Measurements from ENCODE around the gene TRPM3. TPM values are rescaled to one million over a fixed set of nuclear protein-coding genes. Genes with fewer than 3 reads are reported as not detected.

TRPM3 gene
- total RNA-seq, 3 donors from 2014 or later (not counting 1 experiment from before 2014, with no cell fraction given) = not detected

DNA sequence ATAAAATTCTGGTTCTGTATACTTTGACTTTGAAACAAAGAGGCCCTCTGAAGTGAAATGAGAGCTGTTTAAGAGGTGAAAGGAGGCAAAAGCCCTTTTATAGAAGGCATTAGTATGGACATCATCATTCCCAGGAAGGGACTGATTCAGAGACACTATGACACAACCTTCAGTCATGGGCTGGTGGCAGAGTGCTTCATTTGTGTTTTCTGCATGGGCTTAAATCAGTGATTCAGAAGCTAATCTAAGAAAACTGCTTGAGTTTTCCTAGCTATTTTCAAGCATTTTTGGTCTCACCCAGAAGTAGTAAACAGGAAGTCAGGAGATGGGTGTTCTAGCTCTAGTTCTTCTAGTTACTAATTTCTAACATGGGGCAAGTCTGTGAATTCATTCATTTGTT lies 288.9 kb downstream of the TRPM3 start:
- Mint-ChIP-seq H3K36me3 (no peaks in the 10 kb centered on the region), H3K27me3 (ENCODE audit: low read depth in 2 of 2) (no peaks in the 10 kb centered on the region), H3K9me3 (no peaks in the 10 kb centered on the region), H3K27ac (no peak overlapping the region), H3K4me3 (no peak overlapping the region), H3K4me1 (no peaks in the 10 kb centered on the region)
- intact Hi-C loops (cut with micrococcal nuclease) = no loop called here
- TF ChIP-seq, protein P1, sequence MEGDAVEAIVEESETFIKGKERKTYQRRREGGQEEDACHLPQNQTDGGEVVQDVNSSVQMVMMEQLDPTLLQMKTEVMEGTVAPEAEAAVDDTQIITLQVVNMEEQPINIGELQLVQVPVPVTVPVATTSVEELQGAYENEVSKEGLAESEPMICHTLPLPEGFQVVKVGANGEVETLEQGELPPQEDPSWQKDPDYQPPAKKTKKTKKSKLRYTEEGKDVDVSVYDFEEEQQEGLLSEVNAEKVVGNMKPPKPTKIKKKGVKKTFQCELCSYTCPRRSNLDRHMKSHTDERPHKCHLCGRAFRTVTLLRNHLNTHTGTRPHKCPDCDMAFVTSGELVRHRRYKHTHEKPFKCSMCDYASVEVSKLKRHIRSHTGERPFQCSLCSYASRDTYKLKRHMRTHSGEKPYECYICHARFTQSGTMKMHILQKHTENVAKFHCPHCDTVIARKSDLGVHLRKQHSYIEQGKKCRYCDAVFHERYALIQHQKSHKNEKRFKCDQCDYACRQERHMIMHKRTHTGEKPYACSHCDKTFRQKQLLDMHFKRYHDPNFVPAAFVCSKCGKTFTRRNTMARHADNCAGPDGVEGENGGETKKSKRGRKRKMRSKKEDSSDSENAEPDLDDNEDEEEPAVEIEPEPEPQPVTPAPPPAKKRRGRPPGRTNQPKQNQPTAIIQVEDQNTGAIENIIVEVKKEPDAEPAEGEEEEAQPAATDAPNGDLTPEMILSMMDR (IDR thresholded peaks at IDR 0.05) = no peak
- no peak overlapping the region for H3K27ac ChIP-seq (ENCODE audit: low read length)
- no peak overlapping the region for H3K4me3 ChIP-seq (ENCODE audit: low read length)
- H3K27me3 ChIP-seq (ENCODE audit: control insufficient read depth, insufficient read depth, low read length) = no peaks in the 10 kb centered on the region
- no peak for ATAC-seq
- DNase-seq = no peak
- H3K4me1 ChIP-seq (ENCODE audit: control insufficient read depth, insufficient read depth, low read length) = no peaks in the 10 kb centered on the region
- H3K36me3 ChIP-seq (ENCODE audit: control insufficient read depth, insufficient read depth, low read length) = no peaks in the 10 kb centered on the region
- no peaks in the 10 kb centered on the region for H3K9me3 ChIP-seq (ENCODE audit: control insufficient read depth, insufficient read depth, low read length)

DNA sequence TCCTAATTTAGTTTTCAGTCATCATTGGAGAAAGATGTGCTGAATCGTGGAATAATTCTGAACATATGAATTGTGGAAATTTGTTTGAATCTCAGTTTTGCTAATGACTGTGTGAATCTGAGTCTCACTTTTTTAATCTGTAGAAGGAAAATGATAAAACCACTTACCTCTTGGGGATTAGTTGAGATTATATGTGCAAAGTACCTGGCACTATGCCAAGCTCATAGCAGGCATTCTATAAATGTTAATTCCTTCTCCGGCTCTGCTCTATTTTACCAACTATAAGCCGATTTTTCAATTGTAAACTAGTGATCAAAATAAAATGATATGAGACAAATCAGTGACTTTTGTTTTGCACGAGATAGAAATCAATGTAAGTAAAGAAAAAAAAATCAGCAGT lies 290.8 kb downstream of the TRPM3 start:
- Histone ChIP-seq H3K9me3 (ENCODE audit: control insufficient read depth, insufficient read depth, low read length) (no peaks in the 10 kb centered on the region), H3K4me1 (ENCODE audit: control insufficient read depth, insufficient read depth, low read length) (no peaks in the 10 kb centered on the region), H3K27ac (ENCODE audit: low read length) (no peak overlapping the region), H3K4me3 (ENCODE audit: low read length) (no peak overlapping the region), H3K27me3 (ENCODE audit: control insufficient read depth, insufficient read depth, low read length) (no peaks in the 10 kb centered on the region), H3K36me3 (ENCODE audit: control insufficient read depth, insufficient read depth, low read length) (no peaks in the 10 kb centered on the region)
- Mint-ChIP-seq H3K4me1 (no peaks in the 10 kb centered on the region), H3K27ac (no peak overlapping the region), H3K9me3 (no peaks in the 10 kb centered on the region), H3K36me3 (no peaks in the 10 kb centered on the region), H3K27me3 (ENCODE audit: low read depth in 2 of 2) (peaks cover 0 to 3% of the 10 kb centered on the region in 2 donors), H3K4me3 (no peak overlapping the region)
- no peak for DNase-seq
- WGBS (ENCODE audit: insufficient coverage) = 84% methylated on average over 3 of the region's 4 CpGs
- intact Hi-C loops (cut with micrococcal nuclease) = no loop called here
- no peak for ATAC-seq
- TF ChIP-seq, protein P1 (IDR thresholded peaks at IDR 0.05) = no peak

DNA sequence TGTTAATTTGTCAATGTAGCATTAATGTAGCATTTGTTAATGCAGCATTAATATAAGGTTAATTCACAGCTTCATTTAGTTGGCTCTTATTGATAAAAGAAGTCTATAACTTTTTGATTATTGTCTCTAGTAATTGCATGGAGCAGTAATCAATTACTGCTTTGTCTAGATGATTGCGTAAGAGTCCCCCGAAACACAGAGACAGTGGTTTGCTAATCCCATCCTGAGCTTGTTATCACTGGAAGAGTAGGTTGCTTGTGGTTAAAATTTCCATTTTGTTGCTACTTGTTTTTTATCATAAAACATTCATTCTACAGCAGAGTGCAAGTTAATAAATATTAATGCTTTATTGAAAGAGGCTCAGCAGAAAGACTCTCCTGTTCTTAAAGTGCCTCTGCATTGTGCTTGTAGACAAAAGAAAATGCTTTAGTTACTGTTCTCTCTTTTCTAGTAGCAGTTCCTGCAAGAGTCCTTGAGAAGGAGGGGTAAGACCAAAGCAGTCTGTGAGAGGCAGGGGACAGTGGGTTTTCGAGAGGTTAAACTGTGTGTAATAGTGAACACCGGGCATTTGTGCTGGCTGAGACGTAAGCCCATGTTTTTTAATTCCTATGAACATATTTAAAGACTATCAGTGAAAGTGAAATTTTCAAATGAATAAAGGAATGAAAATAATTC lies 291.7 kb downstream of the TRPM3 start:
- TF ChIP-seq, protein P1 (IDR thresholded peaks at IDR 0.05) = no peak
- no peaks in the 10 kb centered on the region for H3K4me1 ChIP-seq (ENCODE audit: control insufficient read depth, insufficient read depth, low read length)
- H3K4me3 Mint-ChIP-seq = no peak overlapping the region
- H3K27me3 ChIP-seq (ENCODE audit: control insufficient read depth, insufficient read depth, low read length) = no peaks in the 10 kb centered on the region
- no peaks in the 10 kb centered on the region for H3K9me3 ChIP-seq (ENCODE audit: control insufficient read depth, insufficient read depth, low read length)
- H3K9me3 Mint-ChIP-seq = no peaks in the 10 kb centered on the region
- 83% methylated on average over 4 of the region's 5 CpGs for WGBS (ENCODE audit: insufficient coverage)
- DNase-seq (no peak), ATAC-seq (no peak)
- no peak overlapping the region for H3K4me3 ChIP-seq (ENCODE audit: low read length)
- intact Hi-C loops (cut with micrococcal nuclease) = no loop called here
- H3K27me3 Mint-ChIP-seq (ENCODE audit: low read depth in 2 of 2) = peaks cover 0 to 3% of the 10 kb centered on the region in 2 donors
- H3K27ac ChIP-seq (ENCODE audit: low read length) = no peak overlapping the region
- no peaks in the 10 kb centered on the region for H3K36me3 Mint-ChIP-seq
- no peak overlapping the region for H3K27ac Mint-ChIP-seq
- no peaks in the 10 kb centered on the region for H3K36me3 ChIP-seq (ENCODE audit: control insufficient read depth, insufficient read depth, low read length)
- H3K4me1 Mint-ChIP-seq = no peaks in the 10 kb centered on the region

DNA sequence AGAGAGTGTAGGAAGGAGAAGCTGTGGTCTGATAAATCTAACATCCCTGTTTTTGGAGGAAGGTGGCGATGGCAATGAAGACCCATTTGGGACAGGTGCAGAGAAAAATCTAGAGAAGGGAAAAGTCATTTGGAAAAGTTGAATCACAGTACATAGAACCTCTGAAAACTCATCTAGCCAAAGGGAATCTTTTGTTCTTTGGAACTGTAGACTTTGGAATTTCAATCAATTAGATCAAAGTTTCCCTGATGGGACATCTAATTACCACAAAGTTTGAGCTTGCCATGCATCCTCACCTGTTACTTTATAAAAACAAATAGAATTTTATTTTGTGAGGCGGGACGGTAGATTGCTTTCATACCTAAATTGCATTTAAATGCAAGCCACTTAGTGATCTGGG lies 294.9 kb downstream of the TRPM3 start:
- intact Hi-C loops (cut with micrococcal nuclease) = no loop called here

More for the DNA sequence above, 294.9 kb downstream of the TRPM3 start:
- Mint-ChIP-seq H3K9me3 (no peaks in the 10 kb centered on the region), H3K27me3 (ENCODE audit: low read depth in 2 of 2) (peaks cover 0 to 5% of the 10 kb centered on the region in 2 donors), H3K4me1 (no peaks in the 10 kb centered on the region), H3K36me3 (no peaks in the 10 kb centered on the region), H3K27ac (no peak overlapping the region), H3K4me3 (no peak overlapping the region)
- ATAC-seq = no peak
- DNase-seq = no peak
- H3K9me3 ChIP-seq (ENCODE audit: control insufficient read depth, insufficient read depth, low read length) = no peaks in the 10 kb centered on the region
- WGBS (ENCODE audit: insufficient coverage) = 96% methylated on average over 3 of the region's 3 CpGs
- H3K36me3 ChIP-seq (ENCODE audit: control insufficient read depth, insufficient read depth, low read length) = no peaks in the 10 kb centered on the region
- H3K4me3 ChIP-seq (ENCODE audit: low read length) = no peak overlapping the region
- TF ChIP-seq, protein P1 (IDR thresholded peaks at IDR 0.05) = no peak
- no peaks in the 10 kb centered on the region for H3K27me3 ChIP-seq (ENCODE audit: control insufficient read depth, insufficient read depth, low read length)
- no peak overlapping the region for H3K27ac ChIP-seq (ENCODE audit: low read length)
- H3K4me1 ChIP-seq (ENCODE audit: control insufficient read depth, insufficient read depth, low read length) = no peaks in the 10 kb centered on the region
